HL-60/S4 treated with phorbol 12-myristate 13-acetate at 8.2 ng/mL for 4 days and 3 days (cell line): Measurements from ENCODE around the gene RPH3AL.

Experiments used
- in situ Hi-C: fragments of 300-500 bp; cut with MboI; formaldehyde crosslinking; loops from 2 replicates; pipeline ENCODE4 v1.15.0; 2022; ENCODE audit warnings: low sequenced_read_pairs

Gene RPH3AL

DNA sequence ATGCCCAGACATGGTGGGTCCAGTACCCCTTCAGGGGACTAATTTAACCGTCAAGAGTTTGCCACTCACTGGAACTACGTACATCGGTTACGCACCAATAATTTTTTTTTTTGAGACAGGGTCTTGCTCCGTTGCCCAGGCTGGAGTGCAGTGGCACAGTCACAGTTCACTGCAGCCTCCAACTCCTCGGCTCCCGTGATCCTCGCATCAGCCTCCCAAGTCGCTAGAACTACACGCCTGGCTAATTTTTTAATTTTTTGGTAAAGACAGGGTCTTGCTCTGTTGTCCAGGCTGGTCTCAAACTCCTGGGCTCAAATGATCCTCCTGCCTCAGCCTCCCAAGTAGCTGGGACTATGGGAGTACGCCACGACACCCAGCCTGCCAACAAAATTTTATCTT is 15.6 kb downstream of the RPH3AL start:
- in situ Hi-C loops = no loop called here

GRCh38 chr17:336110-337021 is 16.2 kb downstream of the RPH3AL start:
- in situ Hi-C loops = no loop called here

- in situ Hi-C loops = no loop called here
Measured at GRCh38 chr17:335691-336090, 16.9 kb downstream of the RPH3AL start.

DNA sequence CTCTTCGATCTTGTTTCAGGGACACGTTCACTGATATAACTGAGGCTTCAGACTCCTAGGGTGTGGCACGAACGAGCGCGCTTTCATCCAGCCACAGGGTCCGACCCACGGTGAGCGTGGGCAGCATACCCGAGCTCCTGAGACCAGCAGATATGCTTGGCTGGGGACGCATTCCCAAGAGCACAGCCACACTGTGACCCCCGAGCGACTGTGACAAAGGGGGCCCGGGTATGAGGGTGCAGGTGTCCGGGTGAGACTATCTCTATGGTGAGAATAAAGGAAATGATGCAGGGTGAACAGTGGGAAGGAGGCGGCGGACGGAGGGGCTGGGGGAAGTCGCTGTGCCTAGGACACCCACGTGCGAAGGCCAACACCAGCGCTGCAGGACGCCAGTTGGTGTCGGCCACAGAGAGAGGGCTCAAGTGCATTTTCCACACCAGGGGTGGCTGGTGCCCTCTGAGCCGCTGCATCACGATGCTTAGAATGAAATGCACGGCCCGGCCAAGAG is 17.6 kb downstream of the RPH3AL start:
- in situ Hi-C loops = no loop called here

DNA sequence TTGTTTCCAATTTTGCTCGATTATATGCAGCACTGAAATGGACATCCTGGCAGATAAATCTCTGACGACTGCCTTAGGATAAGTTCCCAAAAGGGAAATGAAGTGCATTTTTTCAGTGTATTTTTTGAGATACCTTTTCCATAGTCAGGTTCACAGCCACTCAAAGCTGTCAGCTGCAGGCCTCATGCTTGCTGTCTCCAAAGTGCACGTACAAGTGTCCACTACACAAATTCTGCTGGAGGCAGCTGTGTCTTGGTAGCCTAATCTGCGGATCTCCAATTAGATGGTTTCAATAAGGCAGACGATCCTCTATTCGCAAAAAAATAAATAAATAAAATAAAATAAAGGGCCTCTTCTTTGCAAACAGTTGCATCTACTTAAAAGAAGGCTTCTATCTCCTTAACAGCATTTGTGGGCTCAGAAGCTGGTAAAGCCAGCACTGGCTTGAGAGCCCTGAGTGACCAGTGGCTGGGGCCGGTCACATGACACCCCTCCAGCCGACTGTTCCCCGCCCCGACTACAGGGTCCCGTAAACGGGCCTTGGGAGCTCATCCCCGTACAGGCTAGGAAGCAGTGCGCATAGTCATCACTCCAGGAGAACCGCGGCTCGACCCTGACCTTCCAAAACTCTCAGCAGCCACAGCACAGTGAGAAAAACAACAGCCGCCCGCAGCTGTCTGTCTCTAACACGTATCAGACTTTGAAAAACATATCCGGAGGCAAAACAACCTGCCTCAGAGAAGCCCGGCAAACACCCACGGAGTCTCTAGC is 18.8 kb downstream of the RPH3AL start:
- in situ Hi-C loops = no loop called here

DNA sequence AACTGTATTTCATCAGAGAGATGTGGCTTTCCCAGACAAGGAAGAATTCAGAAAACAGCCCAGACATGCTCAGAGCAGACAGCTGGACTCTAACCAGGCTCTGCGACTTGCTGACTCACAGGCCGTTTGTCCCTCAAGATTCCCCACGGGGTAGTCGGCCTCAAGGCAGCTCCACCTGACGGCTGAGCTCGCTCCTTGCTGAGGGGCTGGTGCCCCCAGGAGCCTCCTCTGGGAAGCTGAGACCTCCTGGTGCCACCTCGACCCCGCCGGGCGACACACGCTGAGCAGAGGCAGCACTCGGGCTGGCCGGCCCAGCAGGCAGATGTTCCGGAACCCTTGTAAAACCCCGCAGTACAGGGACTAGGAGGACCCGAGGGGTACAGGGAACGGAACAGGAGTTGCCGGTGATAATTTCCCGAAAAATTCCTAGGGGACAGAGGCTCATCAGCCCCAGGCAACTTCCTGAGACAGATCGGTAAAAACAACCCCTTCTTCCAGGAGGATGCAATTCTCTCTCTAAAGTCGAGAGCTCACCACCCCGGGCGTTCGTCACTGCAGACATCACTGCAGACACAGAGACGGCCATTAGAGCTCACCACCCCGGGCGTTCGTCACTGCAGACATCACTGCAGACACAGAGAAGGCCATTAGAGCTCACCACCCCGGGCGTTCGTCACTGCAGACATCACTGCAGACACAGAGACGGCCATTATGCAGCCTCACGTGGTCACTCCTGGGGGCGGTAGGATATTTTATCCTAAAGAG is 19.9 kb downstream of the RPH3AL start:
- in situ Hi-C loops = no loop called here

DNA sequence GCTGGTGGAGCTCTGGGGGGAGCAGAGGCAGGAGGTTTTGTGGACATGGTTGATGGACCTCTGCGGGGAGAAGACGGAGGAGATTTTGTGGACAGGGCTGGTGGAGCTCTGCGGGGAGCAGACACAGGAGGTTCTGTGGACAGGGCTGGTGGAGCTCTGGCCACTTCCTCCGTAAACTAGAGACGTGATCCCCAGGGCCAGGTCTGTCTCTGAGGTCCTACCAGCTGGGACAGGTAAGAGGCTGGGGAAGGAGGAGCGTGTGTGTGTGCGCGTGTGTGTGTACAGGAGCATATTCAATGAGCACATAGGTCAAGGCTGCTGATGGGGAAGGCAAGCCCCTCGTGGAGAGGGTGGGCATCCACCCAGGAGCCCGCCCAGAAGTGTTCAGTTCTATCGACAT is 20.6 kb downstream of the RPH3AL start:
- in situ Hi-C loops = no loop called here

DNA sequence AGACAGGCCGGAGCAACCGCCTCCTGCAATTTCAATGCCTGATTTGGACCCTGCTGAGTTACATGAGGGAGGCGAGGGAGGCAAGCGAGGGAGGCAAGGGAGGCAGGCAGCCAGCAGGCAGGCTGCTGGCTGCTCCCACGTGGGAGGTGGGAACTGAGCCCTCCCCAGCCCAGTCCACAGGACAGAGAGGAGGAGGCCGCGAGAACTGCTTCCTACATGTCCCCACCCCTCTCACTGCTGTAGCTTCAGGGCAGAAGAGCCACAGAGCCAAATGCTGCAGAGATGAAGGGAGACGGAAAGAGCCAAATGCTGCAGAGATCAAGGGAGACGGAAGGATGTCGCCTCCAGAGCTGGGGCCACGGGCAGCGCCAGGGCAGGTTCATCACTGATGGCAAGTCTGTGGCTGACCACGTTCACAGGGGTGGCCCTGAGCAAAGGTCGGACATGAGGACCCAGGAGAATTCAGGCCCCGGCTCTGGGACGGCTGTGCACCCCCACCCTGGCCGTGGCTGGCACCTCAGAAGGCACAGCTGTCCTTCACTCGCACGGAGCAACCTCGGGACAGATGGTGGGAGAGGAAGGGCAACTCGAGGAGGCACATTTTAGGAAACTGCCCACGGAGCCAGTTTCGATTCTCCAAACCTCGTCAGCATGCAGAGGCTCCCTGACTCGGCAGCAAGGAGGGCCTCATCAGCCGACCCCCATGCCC is 21.5 kb downstream of the RPH3AL start:
- in situ Hi-C loops = no loop called here

DNA sequence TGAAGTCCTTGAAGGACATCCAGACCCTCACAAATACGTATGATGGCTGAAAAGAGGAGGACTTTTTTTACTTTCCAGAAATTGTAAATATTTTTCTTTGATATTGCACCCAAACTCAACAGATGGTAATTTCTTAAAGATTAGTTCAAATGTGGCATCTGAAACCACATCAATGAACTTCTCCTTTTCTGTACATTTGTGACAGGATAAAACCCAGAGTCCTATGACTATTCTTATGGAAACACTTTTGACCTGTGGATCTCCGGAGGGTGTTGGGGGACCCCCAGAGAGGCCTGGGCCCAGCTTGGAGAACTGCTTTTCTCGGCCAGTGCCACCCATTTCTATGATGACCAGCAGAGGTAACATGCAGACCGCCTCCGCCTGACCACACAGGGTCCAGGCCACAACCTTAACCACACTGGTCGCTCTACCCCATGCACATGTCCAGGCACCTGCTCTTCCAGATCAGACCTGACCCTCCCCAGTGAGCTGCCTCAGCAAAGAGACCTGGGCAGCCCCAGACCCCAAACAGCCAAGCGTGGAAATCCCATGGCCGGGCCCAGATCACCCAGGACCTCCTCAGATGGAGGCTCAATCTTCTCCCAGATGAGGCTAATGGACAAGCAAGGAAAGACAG is 22.7 kb downstream of the RPH3AL start:
- in situ Hi-C loops = no loop called here

DNA sequence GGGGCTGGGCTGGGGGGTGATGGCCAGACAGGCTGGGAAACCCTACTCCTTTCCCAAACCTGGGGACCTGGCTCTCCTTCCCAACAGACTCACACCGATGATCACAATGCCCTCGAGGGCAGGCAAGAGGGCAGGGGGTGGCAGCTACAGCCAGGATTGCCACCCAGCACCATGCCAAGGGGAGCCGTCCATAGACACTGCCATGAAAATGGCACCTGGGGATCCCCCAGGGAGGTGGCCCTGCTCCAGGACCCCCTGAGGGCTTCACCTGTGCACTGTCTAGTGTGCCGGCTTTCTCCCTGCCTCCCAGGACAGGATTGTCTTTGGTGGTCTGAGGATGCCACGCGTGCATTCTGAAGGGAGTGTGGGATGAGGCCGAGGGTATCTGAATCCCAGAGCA is 24.6 kb downstream of the RPH3AL start:
- in situ Hi-C loops = no loop called here

DNA sequence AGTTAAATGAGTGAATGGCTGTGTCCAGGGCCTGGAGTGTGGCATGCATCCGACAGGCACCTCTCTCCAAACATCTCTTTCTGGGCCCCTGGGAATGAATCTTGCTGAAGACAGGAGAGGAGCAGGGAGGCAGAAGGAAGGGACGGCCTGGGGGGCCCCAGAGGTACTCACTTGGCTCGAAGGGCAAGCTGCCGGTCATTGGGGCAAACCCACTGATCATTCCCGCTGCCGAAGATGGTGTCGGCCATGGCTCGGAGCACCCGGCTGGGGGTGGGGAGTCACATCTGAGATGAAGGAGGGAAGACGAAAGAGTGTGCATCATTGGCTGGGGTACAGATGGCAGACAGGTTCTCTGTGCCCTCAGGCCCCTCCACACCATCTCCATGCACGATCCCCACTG is 25.3 kb downstream of the RPH3AL start:
- in situ Hi-C loops = no loop called here

- in situ Hi-C loops = no loop called here
Measured at GRCh38 chr17:326010-326621, 26.5 kb downstream of the RPH3AL start.

DNA sequence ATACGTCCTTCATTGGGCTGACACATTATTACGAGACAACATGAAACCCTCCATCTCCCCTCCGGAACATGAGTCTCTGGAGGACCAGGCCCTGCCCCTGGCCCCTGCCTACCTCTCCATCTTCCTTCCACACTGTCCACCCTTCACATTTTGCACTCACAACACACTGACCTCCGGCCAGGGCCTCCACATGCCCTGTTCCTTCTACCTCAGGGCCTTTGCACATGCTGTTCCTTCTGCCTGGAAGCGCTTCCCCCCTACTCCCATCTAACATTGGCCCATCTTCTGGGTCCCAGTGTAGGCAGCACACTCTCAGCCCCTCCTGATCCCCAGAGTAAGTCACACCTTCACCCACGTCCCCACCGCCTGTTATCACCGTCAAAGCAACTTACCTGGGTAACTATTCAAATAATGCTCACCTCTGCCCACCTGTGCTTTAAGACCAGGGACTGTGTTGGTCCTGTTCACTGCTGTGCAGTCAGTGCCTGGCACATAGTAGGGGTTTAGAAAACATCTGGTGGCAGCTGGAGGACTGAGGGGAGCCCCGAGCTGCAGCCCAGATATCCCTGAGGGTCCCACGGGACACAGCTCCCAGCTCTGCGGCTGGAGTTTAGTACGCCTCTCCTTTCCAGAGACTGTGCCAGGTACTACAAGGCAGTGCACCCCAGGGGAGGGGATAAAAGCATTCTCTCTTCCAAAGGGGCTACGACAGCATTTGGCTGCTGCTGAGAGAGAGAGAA is 27.2 kb downstream of the RPH3AL start:
- in situ Hi-C loops = no loop called here

DNA sequence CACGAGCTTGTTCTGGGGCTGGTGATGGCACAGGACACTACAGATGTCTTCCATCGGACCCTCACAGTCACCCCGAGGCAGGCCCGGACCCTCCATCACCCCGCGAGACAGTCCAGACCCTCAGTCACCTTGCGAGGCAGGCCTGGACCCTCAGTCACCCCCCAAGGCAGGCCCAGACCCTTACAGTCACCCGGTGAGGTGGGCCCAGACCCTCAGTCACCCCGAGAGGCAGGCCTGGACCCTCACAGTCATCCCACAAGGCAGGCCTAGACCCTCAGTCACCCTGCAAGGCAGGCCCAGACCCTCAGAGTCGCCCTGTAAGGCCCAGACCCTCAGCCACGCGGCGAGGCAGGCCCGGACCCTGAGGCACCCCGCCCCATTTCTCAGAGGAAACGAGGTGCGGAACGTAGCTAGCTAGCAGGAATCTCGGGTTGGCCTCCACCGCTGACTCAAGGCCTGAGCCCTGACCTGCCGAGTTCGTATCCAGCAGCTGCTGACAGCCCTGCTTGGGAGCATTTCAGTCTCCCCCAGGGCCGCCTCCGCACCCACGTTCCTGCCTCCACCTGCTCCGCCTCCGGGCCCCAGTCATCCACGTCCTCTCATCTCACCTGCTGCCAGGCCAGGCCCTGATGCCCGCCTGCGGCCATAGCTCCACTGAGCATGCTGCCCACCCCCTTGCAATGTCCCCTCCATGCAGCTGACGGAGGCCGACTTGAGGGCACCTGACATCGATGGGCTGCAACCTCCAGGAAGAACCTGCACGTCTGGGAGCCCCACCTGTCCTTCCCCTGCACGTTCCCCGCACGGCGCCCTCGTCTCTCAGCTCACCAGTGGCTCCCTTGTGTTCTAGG is 28.7 kb downstream of the RPH3AL start:
- in situ Hi-C loops = no loop called here

GRCh38 chr17:323181-323580 is 29.4 kb downstream of the RPH3AL start:
- in situ Hi-C loops = no loop called here

GRCh38 chr17:322006-322780 is 30.4 kb downstream of the RPH3AL start:
- in situ Hi-C loops = no loop called here

GRCh38 chr17:321386-321941 is 31.1 kb downstream of the RPH3AL start:
- in situ Hi-C loops = no loop called here
